Measurements from ENCODE around the gene ZSWIM1.

GRCh38 chr20:45907219-45907948 is 26.4 kb downstream of the ZSWIM1 start:
- TF ChIP-seq CTCF (optimal IDR thresholded peaks at IDR 0.05 in 1 of 3, IDR thresholded peaks at IDR 0.05 in 1 of 3, conservative IDR thresholded peaks at IDR 0.05 in 1 of 3; ENCODE audit: extremely low read depth in 1 of 3, insufficient read depth in 2 of 3, low read length in 3 of 3) (no peak), EZH2 (IDR thresholded peaks at IDR 0.05; ENCODE audit: low read length) (no peak)
